SH-SY5Y (cell line): ENCODE results near the gene FCGBP.

ENCODE experiments used
- GATA2 ChIP-seq: IDR thresholded peaks from 2 replicates; pipeline ENCODE4 v1.6.1; 2011; ENCODE audit warnings: mild to moderate bottlenecking, low read depth, low read length
- GATA3 ChIP-seq: IDR thresholded peaks from 2 replicates; pipeline ENCODE4 v1.6.1; 2011; ENCODE audit warnings: low read depth, mild to moderate bottlenecking, low read length, moderate library complexity

FCGBP gene

DNA sequence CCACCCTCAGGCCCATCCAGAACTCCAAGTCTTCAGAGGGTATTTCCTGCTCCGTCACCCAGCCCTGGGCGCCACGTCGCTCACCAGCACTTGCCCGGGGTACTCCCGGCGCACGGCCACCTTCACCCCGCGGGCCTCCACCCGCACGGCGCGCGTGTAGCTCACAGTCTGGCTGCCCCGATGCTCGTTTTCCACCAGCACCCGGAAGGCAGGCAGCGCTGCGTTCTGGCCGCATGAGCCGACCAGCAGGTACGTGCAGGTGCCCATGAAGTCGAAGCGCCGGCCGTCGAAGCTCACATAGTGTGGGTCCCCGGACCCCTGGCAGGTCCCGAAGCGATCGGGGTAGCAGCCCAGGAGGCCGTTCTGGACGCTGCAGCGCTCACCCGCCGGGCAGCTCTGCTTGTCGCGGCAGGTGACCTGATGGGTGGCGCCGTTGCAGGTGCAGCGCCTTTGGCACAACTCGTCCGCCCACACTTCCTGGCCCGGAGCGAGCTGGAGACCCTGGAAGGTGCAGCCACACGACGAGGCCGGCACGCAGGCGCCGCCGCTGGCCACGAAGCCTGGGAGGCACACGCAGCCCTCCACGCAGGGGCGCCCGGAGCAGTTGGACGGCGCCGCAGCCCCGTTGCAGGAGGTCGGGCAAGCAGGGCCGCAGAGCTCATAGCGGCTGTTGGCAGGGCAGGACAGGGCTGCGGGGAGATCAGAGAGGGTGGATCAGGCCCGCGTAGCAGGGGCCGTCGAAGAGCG is 19.2 kb downstream of the FCGBP start:
- TF ChIP-seq GATA2 (no peak), GATA3 (no peak)

- no peak for TF ChIP-seq GATA2
- no peak for TF ChIP-seq GATA3
Measured at GRCh38 chr19:39913682-39914333, 20.6 kb downstream of the FCGBP start.

GRCh38 chr19:39908803-39909202 is 25.6 kb downstream of the FCGBP start:
- TF ChIP-seq GATA2 = no peak
- TF ChIP-seq GATA3 = no peak

GRCh38 chr19:39906820-39907611 is 27.4 kb downstream of the FCGBP start:
- TF ChIP-seq GATA2 (no peak), GATA3 (no peak)

DNA sequence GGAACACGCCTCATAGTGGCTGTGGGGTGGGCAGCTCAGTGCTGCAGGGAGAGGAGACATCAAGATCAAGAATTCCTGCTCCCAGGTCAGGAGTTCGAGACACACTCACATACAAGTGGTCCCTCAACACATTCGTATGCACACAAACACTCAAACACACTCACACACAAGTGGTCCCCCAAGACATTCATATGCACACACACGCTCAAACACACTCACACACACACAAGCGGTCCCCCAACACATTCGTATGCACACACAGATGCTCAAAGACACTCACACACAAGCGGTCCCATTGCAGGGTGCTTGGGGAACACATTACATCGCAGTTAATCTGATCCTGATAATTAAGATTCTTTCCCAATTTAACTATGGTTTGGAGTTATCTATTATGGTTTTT is 28.2 kb downstream of the FCGBP start:
- TF ChIP-seq GATA3 = no peak
- TF ChIP-seq GATA2 = no peak

DNA sequence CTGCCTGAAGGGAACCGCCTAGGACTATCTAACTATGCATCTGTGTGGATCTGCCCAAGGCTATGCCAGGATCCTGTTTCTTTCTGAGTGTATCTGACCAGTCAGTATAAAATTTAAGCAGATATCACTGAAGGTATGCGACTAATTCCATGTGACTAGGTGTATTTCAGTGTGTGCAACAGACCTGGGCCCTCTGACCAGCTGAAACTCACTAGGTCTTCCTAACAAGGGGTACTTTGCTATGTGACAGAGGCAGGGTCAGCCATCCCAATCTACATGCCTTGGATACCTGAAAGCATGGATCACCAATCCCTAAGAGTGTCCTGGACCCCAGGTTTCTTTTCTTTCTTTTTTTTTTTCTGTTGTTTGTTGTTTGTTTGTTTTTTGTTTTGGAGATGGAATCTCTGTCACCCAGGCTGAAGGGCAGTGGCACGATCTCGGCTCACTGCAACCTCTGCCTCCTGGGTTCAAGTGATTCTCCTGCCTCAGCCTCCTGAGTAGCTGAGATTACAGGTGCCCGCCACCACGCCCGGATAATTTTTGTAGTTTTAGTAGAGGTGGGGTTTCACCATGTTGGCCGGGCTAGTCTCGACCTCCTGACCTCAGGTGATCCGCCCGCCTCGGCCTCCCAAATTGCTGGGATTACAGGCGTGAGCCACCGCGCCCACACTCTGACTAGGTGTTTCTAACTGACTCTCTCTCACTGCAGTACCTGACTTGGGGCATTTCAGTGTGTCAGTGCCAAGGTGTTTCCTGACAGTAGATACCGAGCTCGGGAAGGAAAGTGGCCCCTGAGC is 43.5 kb downstream of the FCGBP start:
- TF ChIP-seq GATA3 (no peak), GATA2 (no peak)
